GM12865 (cell line): ENCODE results near the gene MCU.
"Not testable (repeated sequence)": the region's sequence is repeated elsewhere in the genome, so short reads cannot be mapped to it uniquely, and the experiment has no call there.

Source experiments
- DNase-seq: peaks from one replicate; pipeline ENCODE4 v3.0.0; 2010; ENCODE audit warnings: low read depth
- H3K4me3 ChIP-seq: 2 replicates; pipeline ENCODE4 v1.5.1; 2011; ENCODE audit warnings: mild to moderate bottlenecking, low read depth, low read length, control low read depth
- TF ChIP-seq, protein P1 (sequence below): IDR thresholded peaks from 2 replicates; pipeline ENCODE4 v1.5.1; 2011; ENCODE audit warnings: low read length, control low read depth, low read depth, inconsistent platforms; ENCODE audit not compliant: insufficient read depth; ENCODE audit errors: missing control alignments

The MCU gene

DNA sequence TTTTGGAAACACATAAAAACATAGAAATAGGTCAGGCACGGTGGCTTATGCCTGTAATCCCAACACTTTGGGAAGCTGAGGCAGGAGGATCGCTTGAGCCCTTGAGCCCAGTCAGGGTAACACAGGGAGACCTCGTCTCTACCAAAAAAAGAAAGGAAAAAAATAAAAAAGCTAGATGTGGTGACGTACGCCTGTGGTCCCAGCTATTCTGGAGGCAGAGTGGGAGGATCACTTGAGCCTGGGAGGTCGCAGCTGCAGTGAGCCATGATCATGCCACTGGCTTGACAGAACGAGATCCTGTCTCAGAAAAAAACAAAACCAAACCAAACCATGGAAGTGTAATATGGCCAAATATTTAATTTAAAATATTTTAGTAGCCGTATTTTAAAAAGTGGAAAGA is 55.6 kb downstream of the MCU start:
- no peak for DNase-seq
- H3K4me3 ChIP-seq = no peak overlapping the region
- TF ChIP-seq, protein P1, sequence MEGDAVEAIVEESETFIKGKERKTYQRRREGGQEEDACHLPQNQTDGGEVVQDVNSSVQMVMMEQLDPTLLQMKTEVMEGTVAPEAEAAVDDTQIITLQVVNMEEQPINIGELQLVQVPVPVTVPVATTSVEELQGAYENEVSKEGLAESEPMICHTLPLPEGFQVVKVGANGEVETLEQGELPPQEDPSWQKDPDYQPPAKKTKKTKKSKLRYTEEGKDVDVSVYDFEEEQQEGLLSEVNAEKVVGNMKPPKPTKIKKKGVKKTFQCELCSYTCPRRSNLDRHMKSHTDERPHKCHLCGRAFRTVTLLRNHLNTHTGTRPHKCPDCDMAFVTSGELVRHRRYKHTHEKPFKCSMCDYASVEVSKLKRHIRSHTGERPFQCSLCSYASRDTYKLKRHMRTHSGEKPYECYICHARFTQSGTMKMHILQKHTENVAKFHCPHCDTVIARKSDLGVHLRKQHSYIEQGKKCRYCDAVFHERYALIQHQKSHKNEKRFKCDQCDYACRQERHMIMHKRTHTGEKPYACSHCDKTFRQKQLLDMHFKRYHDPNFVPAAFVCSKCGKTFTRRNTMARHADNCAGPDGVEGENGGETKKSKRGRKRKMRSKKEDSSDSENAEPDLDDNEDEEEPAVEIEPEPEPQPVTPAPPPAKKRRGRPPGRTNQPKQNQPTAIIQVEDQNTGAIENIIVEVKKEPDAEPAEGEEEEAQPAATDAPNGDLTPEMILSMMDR = no peak

DNA sequence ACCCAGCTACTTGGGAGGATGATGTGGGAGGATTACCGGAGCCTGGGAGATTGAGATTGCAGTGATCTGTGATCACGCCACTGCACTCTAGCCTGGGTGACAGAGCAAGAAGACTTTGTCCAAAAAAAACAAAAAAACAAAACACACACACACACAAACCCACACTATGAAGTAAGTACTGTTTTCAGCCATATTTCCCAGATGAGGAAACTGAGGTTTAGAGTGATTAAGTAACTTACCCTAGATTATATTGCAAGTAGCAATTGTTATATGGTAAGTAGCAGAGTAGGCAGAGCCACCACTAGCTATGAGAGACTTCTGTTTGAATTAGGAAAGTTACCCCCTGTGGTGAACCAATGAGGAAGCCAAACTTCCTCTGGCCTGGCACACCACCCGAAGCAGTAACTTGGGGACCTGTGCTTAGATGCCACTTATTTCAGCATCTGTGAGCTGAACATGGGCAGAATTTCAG is 61.9 kb downstream of the MCU start:
- no peak overlapping the region for H3K4me3 ChIP-seq
- TF ChIP-seq, protein P1 = no peak
- DNase-seq = no peak

DNA sequence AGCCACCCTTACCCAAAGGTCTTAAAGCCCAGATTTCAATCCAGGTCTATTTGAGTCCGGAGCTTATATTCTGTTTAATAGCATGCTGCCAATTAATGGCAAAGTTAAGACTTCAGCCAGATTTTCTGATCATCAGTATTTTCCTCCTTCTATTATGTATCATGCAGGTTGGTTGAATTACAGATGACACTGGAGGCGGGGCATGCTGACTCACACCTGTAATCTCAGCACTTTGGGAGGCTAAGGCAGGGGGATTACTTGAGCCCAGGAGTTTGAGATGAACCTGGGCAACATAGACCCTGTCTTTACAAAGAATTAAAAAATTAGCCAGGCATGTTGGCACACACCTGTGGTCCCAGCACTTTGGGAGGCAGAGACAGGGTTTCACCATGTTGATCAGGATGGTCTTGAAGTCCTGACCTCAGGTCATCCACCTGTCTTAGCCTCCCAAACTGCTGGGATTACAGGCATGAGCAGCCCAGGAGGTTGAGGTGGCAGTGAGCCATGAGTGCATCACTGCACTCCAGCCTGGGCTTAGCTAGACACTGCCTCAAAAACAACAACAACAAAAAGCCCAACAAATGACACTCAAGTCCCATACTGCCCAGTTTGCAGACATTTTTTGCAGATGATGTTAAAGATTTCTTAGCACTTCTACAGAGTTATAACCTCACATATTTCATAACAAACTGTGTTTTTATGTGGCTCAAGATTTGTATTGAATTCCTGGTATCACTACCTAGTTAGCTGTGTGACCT is 62.5 kb downstream of the MCU start:
- no peak for DNase-seq
- H3K4me3 ChIP-seq = no peak overlapping the region
- TF ChIP-seq, protein P1 = no peak

DNA sequence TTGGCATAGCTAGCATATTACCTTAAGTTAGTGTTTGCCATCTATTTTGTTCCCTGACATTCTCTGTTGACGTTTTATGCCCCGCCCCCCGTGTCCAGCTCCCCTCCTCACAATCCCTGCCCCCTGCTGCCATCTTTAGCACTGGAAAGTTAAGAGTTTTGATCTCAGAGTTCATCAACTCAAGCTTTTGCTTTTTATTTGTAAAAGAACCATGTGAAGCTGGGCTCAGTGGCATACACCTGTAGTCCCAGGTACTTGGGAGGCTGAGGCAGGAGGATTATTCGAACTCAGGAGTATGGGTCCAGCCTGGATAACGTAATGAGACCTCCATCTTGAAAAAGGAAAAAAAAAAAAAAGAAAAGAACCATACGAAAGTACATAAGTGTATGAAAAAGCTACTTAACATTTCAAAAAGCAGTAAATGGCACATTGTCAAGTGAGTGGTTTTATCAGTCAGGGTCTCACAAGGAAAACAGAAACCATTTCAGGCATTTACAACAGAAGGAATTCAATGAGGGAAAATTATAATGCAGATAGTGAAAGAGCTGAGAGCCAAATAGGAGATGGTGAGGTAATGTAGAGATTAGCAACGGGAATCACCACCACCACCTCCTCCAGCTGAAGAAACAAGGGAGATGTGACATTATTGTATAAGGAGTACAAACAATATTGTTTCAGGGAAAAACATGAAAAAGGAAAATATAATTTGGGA is 64.9 kb downstream of the MCU start:
- DNase-seq = no peak
- TF ChIP-seq, protein P1 = no peak
- H3K4me3 ChIP-seq = no peak overlapping the region

DNA sequence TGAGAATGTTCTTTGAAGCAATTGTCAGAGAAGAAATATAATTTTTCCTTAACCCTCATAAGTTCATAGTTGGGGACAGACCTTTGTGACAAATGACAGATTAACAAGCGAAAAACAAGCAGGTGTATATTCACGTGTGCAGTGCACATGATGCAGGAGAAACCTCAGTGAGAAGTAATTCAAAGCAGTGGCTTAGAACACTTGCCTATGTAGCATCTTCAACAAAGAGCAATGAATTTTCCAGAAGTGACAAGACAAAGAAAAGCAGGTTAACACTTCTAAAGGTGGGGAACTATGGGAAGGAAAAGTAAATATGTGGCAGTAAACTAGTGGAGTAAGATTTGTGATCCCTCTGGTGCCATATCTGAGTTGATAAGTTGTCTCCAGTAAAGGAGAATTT is 65.8 kb downstream of the MCU start:
- no peak overlapping the region for H3K4me3 ChIP-seq
- no peak for DNase-seq
- TF ChIP-seq, protein P1 = no peak

DNA sequence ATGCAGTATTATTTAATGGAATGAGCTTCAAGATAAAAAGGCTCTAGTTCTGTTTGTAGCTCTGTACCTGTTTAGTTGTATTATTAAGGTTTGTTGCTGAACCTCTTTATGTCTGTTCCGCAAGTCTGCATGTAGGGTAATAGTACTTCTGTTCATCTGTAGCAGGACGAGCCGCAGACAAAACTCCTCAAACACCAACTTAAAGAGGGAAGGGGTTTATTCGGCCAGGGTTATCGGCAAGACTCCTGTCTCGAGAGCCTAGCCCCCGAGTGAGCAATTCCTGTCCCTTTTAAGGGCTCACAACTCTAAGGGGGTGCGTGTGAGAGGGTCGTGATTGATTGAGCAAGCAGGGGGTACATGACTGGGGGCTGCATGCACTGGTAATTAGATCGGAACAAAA is 67.0 kb downstream of the MCU start:
- not testable (repeated sequence) for H3K4me3 ChIP-seq, DNase-seq

DNA sequence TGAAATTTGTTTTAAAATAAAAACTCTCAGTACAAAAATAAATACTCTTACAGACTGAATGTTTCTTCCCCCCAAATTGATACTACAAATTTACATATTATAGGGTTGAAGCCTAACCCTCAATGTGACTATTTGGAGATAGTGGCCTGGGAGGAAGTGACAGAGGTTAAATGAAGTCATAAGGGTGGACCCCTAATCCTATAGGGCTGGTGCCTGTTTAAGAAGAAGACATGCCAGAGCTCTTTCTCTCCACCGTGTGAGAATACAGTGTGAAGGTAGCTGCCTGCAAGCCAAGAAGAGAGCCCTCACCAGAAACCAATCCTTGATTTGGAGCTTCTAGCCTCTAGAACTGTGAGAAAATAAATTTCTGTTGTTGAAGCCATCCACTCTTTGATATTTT is 67.6 kb downstream of the MCU start:
- no peak overlapping the region for H3K4me3 ChIP-seq
- DNase-seq = no peak
- TF ChIP-seq, protein P1 = no peak
